ENCODE results near the gene CD300H. TPM values are rescaled to one million over a fixed set of nuclear protein-coding genes. Genes with fewer than 3 reads are reported as not detected.

CD300H gene
- total RNA-seq, 1 experiment from 2014 or later, result not detected

DNA sequence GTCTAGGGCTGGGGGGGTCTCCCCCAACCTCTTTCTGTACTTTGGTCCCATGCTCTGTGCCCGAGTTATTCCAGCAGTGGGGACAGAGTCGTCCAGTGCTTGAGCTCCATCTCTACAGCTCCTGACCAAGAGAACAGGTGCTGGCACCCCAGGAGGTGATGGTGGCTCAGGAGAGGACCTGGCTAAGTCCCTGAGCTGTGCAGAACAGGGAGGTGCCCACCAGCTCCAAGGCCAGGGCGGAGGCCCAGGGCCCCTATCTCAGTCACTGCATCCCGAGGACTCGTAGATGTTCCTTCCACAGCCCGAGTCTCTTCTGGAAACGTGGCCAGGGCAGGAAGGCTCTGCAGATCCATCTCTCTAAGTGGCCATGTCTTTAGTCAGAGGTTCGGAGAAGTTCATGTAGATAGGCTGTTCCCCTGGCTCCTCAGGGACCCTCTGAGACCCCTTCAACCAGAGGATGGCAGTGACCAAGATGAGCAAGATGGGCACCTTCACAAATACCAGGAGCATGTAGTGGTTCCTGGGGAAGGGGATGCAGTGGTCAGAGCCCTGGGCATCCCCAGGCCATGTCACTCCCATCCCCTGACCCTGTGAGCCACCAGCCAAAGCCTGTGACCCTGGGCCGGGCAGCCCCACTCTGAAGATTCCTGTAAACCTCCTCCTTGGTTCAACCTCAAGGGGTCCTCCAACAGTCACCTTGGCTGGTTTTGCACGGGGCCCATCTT is 44.8 kb downstream of the CD300H start:
- H3K9me3 ChIP-seq (ENCODE audit: control insufficient read depth, insufficient read depth, low read depth, low read length), result no peaks in the 10 kb centered on the region
- no TSS peak for BruUV-seq (replicated peaks)
- intact Hi-C loops (cut with micrococcal nuclease; ENCODE audit: unreplicated experiment) (no loop called here), in situ Hi-C loops (cut with HindIII; ENCODE audit: low pct_unique_long_range_greater_than_20kb, low sequenced_read_pairs) (no loop called here)
- ChIA-PET POLR2A (interaction anchor here (0.6 kb wide), 1 partner anchor 343 kb away, joined by 3 read pairs; no protein-coding TSS in a partner anchor), CTCF (no interaction called here)
- no peaks in the 10 kb centered on the region for H3K4me1 ChIP-seq (ENCODE audit: control insufficient read depth, insufficient read depth, low read length)
- no peak overlapping the region for H3K27ac ChIP-seq (ENCODE audit: low read length)
- ATAC-seq (no peak), DNase-seq (ENCODE audit: low read depth, low spot score) (no peak)
- H3K27me3 ChIP-seq (ENCODE audit: control insufficient read depth, insufficient read depth, low read length), result peaks cover 8% of the 10 kb centered on the region
- TF ChIP-seq, protein P1, sequence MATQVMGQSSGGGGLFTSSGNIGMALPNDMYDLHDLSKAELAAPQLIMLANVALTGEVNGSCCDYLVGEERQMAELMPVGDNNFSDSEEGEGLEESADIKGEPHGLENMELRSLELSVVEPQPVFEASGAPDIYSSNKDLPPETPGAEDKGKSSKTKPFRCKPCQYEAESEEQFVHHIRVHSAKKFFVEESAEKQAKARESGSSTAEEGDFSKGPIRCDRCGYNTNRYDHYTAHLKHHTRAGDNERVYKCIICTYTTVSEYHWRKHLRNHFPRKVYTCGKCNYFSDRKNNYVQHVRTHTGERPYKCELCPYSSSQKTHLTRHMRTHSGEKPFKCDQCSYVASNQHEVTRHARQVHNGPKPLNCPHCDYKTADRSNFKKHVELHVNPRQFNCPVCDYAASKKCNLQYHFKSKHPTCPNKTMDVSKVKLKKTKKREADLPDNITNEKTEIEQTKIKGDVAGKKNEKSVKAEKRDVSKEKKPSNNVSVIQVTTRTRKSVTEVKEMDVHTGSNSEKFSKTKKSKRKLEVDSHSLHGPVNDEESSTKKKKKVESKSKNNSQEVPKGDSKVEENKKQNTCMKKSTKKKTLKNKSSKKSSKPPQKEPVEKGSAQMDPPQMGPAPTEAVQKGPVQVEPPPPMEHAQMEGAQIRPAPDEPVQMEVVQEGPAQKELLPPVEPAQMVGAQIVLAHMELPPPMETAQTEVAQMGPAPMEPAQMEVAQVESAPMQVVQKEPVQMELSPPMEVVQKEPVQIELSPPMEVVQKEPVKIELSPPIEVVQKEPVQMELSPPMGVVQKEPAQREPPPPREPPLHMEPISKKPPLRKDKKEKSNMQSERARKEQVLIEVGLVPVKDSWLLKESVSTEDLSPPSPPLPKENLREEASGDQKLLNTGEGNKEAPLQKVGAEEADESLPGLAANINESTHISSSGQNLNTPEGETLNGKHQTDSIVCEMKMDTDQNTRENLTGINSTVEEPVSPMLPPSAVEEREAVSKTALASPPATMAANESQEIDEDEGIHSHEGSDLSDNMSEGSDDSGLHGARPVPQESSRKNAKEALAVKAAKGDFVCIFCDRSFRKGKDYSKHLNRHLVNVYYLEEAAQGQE (IDR thresholded peaks at IDR 0.05; ENCODE audit: insufficient read depth in 1 of 2, low read depth in 2 of 2, low read length in 1 of 2), result no peak
- no peak for TF ChIP-seq SIN3A (IDR thresholded peaks at IDR 0.05; ENCODE audit: borderline replicate concordance, insufficient read depth, low read depth, low read length)
- TF ChIP-seq TCF7L2 (IDR thresholded peaks at IDR 0.05; ENCODE audit: low read depth, low read length), result no peak
- no peak for TF ChIP-seq POLR2AphosphoS5 (IDR thresholded peaks at IDR 0.05; ENCODE audit: low read depth, low read length)
- no peak for TF ChIP-seq CTCF (IDR thresholded peaks at IDR 0.05)
- no peak overlapping the region for H3K4me3 ChIP-seq (ENCODE audit: low read depth in 2 of 2, low read length in 2 of 2)
- no peaks in the 10 kb centered on the region for H3K36me3 ChIP-seq (ENCODE audit: control insufficient read depth, insufficient read depth, low read length)

GRCh38 chr17:74521701-74522201 is 45.6 kb downstream of the CD300H start:
- Histone ChIP-seq H3K9me3 (ENCODE audit: control insufficient read depth, insufficient read depth, low read depth, low read length) (no peaks in the 10 kb centered on the region), H3K27ac (ENCODE audit: low read length) (no peak overlapping the region), H3K36me3 (ENCODE audit: control insufficient read depth, insufficient read depth, low read length) (no peaks in the 10 kb centered on the region), H3K4me1 (ENCODE audit: control insufficient read depth, insufficient read depth, low read length) (no peaks in the 10 kb centered on the region), H3K27me3 (ENCODE audit: control insufficient read depth, insufficient read depth, low read length) (peaks cover 4% of the 10 kb centered on the region), H3K4me3 (ENCODE audit: low read depth in 2 of 2, low read length in 2 of 2) (no peak overlapping the region)
- TF ChIP-seq CTCF (IDR thresholded peaks at IDR 0.05) (no peak), SIN3A (IDR thresholded peaks at IDR 0.05; ENCODE audit: borderline replicate concordance, insufficient read depth, low read depth, low read length) (no peak), POLR2AphosphoS5 (IDR thresholded peaks at IDR 0.05; ENCODE audit: low read depth, low read length) (no peak), TCF7L2 (IDR thresholded peaks at IDR 0.05; ENCODE audit: low read depth, low read length) (no peak)
- TF ChIP-seq, protein P1 (IDR thresholded peaks at IDR 0.05; ENCODE audit: insufficient read depth in 1 of 2, low read depth in 2 of 2, low read length in 1 of 2), result no peak
- DNase-seq (ENCODE audit: low read depth, low spot score), result no peak
- intact Hi-C loops (cut with micrococcal nuclease; ENCODE audit: unreplicated experiment) (no loop called here), in situ Hi-C loops (cut with HindIII; ENCODE audit: low pct_unique_long_range_greater_than_20kb, low sequenced_read_pairs) (no loop called here)
- no peak for ATAC-seq
- ChIA-PET CTCF (no interaction called here), POLR2A (interaction anchor here (0.6 kb wide), 1 partner anchor 343 kb away, joined by 3 read pairs; no protein-coding TSS in a partner anchor)
- no TSS peak for BruUV-seq (replicated peaks)
